ENCODE results near the gene UBLCP1. TPM values are rescaled to one million over a fixed set of nuclear protein-coding genes. Genes with fewer than 3 reads are reported as not detected.
A peak's percentile ranks its signal among the peaks of the same experiment; 100 is the strongest.

Gene UBLCP1
- total RNA-seq, 1 donor, result 36.9 TPM

DNA sequence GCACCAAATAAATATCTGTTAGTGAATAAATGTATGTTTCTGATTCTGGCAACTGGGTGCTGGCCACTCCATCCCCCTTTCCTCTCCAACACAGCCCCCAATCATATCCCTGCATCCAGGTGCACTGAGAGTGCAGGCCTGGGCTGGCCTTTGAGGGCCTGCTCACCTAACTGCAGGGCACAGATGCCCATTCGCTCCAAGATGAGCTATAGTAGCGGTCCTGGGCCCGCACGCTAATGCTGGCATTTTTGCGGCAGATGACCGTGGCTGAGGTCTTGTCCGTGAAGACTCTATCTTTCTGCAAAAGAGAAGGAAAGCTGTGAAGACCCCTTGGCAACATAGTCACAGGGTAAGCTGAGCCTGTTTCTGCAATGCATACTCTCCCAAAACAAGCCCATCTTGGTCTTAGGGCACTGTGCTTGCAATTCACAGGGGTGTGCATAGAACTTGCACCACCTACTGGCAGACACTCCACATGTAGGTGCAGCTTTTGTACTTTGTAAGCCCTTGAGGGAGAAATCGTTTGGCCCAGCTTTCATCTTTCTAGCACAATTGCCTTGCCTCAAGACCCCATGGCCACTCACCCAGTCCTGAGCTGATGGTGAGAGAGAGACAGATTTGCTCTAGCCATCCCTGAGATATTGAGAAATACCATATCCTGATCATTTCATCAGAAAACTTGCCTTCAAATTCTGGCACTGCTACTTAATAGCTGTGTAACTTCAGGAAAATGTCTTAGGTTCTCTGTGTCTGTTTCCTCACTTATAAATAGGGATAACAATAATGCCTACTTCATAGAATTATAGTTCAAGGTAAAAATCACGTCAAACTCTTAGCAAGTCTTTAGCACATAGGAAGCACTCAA, 53.7 kb downstream of the UBLCP1 start:
- no peak overlapping the region for H3K4me2 ChIP-seq (ENCODE audit: insufficient read depth, low read length)
- peak; percentile 84 for DNase-seq (ENCODE audit: insufficient read length, low spot score, missing footprints)
- no peak overlapping the region for H2AFZ ChIP-seq (ENCODE audit: low read length)

GRCh38 chr5:159317849-159318248, 54.8 kb downstream of the UBLCP1 start:
- H3K9me3 ChIP-seq (ENCODE audit: low read depth, low read length), result no peaks in the 10 kb centered on the region
- no peak overlapping the region for H3K4me2 ChIP-seq (ENCODE audit: insufficient read depth, low read length)
- no peak overlapping the region for H3K27ac ChIP-seq (ENCODE audit: low read depth, low read length)
- no peaks in the 10 kb centered on the region for H4K20me1 ChIP-seq (ENCODE audit: insufficient read depth, low read length)
- no peaks in the 10 kb centered on the region for H3K4me1 ChIP-seq (ENCODE audit: insufficient read depth, low read length)
- H3K36me3 ChIP-seq (ENCODE audit: insufficient read depth, low read length), result no peaks in the 10 kb centered on the region
- DNase-seq (ENCODE audit: insufficient read length, low spot score, missing footprints), result no peak
- TF ChIP-seq, protein P1, sequence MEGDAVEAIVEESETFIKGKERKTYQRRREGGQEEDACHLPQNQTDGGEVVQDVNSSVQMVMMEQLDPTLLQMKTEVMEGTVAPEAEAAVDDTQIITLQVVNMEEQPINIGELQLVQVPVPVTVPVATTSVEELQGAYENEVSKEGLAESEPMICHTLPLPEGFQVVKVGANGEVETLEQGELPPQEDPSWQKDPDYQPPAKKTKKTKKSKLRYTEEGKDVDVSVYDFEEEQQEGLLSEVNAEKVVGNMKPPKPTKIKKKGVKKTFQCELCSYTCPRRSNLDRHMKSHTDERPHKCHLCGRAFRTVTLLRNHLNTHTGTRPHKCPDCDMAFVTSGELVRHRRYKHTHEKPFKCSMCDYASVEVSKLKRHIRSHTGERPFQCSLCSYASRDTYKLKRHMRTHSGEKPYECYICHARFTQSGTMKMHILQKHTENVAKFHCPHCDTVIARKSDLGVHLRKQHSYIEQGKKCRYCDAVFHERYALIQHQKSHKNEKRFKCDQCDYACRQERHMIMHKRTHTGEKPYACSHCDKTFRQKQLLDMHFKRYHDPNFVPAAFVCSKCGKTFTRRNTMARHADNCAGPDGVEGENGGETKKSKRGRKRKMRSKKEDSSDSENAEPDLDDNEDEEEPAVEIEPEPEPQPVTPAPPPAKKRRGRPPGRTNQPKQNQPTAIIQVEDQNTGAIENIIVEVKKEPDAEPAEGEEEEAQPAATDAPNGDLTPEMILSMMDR (IDR thresholded peaks at IDR 0.05; ENCODE audit: extremely low read depth, low read depth, low read length), result no peak
- no peak overlapping the region for H2AFZ ChIP-seq (ENCODE audit: low read length)
- H3K4me3 ChIP-seq (ENCODE audit: insufficient read depth, low read length), result no peak overlapping the region
- H3K27me3 ChIP-seq (ENCODE audit: insufficient read depth, low read length), result peaks cover 6% of the 10 kb centered on the region
- no peaks in the 10 kb centered on the region for H3K79me2 ChIP-seq (ENCODE audit: insufficient read depth, low read length)

More for the DNA sequence above, 53.7 kb downstream of the UBLCP1 start:
- H3K36me3 ChIP-seq (ENCODE audit: insufficient read depth, low read length), result no peaks in the 10 kb centered on the region
- H3K9me3 ChIP-seq (ENCODE audit: low read depth, low read length), result no peaks in the 10 kb centered on the region
- no peak overlapping the region for H3K27ac ChIP-seq (ENCODE audit: low read depth, low read length)
- no peaks in the 10 kb centered on the region for H3K79me2 ChIP-seq (ENCODE audit: insufficient read depth, low read length)
- peaks cover 12% of the 10 kb centered on the region for H3K27me3 ChIP-seq (ENCODE audit: insufficient read depth, low read length)
- TF ChIP-seq, protein P1 (IDR thresholded peaks at IDR 0.05; ENCODE audit: extremely low read depth, low read depth, low read length), result peak; percentile 77
- H3K4me3 ChIP-seq (ENCODE audit: insufficient read depth, low read length), result no peak overlapping the region
- no peaks in the 10 kb centered on the region for H4K20me1 ChIP-seq (ENCODE audit: insufficient read depth, low read length)
- no peaks in the 10 kb centered on the region for H3K4me1 ChIP-seq (ENCODE audit: insufficient read depth, low read length)

DNA sequence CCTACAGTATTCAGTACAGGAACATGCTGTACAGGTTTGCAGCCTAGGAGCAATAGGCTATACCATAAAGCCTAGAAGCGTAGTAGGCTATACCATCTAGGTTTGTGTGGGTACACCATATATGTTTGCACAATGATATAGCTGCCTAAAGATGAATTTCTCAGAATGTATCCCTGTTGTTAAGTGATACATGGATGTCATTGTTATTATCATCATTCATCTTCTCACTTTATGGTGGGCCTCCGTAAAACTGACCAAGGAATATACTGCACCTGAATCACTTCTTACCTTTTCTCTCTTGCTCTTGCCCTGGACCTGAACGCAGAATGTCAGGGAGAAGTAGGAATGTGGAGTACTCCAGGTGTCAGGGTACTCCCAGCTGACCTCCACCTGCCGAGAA, 55.4 kb downstream of the UBLCP1 start:
- H3K9me3 ChIP-seq (ENCODE audit: low read depth, low read length), result no peaks in the 10 kb centered on the region
- H2AFZ ChIP-seq (ENCODE audit: low read length), result no peak overlapping the region
- no peaks in the 10 kb centered on the region for H3K4me1 ChIP-seq (ENCODE audit: insufficient read depth, low read length)
- H3K4me3 ChIP-seq (ENCODE audit: insufficient read depth, low read length), result no peak overlapping the region
- no peaks in the 10 kb centered on the region for H3K79me2 ChIP-seq (ENCODE audit: insufficient read depth, low read length)
- H3K4me2 ChIP-seq (ENCODE audit: insufficient read depth, low read length), result no peak overlapping the region
- no peak for DNase-seq (ENCODE audit: insufficient read length, low spot score, missing footprints)
- H3K36me3 ChIP-seq (ENCODE audit: insufficient read depth, low read length), result no peaks in the 10 kb centered on the region
- no peak overlapping the region for H3K27ac ChIP-seq (ENCODE audit: low read depth, low read length)
- TF ChIP-seq, protein P1 (IDR thresholded peaks at IDR 0.05; ENCODE audit: extremely low read depth, low read depth, low read length), result no peak
- peaks cover 6% of the 10 kb centered on the region for H3K27me3 ChIP-seq (ENCODE audit: insufficient read depth, low read length)
- H4K20me1 ChIP-seq (ENCODE audit: insufficient read depth, low read length), result no peaks in the 10 kb centered on the region

DNA sequence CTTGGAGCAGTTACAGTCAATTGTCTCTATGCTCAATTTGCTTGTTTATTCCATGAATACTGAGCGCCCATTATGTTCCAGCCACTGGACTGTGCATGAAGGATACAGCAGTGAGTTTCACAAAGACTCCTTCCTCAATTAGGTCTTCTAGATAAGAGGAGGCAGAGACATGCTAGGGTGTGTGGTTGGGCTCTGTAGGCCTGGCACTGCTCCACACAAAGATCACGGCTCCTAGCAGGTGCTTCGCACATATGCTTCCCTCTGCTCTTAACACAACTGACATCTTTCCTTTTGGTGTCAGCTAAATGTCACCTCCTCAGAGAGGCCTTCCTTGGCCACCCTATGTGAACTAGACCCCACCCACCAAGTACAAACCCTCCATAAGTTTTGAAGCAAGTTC, 56.3 kb downstream of the UBLCP1 start:
- no peak overlapping the region for H3K4me2 ChIP-seq (ENCODE audit: insufficient read depth, low read length)
- DNase-seq (ENCODE audit: insufficient read length, low spot score, missing footprints), result no peak
- no peak overlapping the region for H3K27ac ChIP-seq (ENCODE audit: low read depth, low read length)
- H4K20me1 ChIP-seq (ENCODE audit: insufficient read depth, low read length), result no peaks in the 10 kb centered on the region
- H3K36me3 ChIP-seq (ENCODE audit: insufficient read depth, low read length), result no peaks in the 10 kb centered on the region
- no peak overlapping the region for H3K4me3 ChIP-seq (ENCODE audit: insufficient read depth, low read length)
- TF ChIP-seq, protein P1 (IDR thresholded peaks at IDR 0.05; ENCODE audit: extremely low read depth, low read depth, low read length), result no peak
- no peak overlapping the region for H2AFZ ChIP-seq (ENCODE audit: low read length)
- no peaks in the 10 kb centered on the region for H3K9me3 ChIP-seq (ENCODE audit: low read depth, low read length)
- no peaks in the 10 kb centered on the region for H3K79me2 ChIP-seq (ENCODE audit: insufficient read depth, low read length)
- peaks cover 6% of the 10 kb centered on the region for H3K27me3 ChIP-seq (ENCODE audit: insufficient read depth, low read length)
- H3K4me1 ChIP-seq (ENCODE audit: insufficient read depth, low read length), result no peaks in the 10 kb centered on the region
